Heart left ventricle (tissue), 16 donors: ENCODE data around the gene TRRAP. TPM values are rescaled to one million over a fixed set of nuclear protein-coding genes. Genes with fewer than 3 reads are reported as not detected.

Experiments
- ATAC-seq, 4 donors: fragments of 200-7000 bp; cut with Tn5 transposase; one replicate each; pipeline ENCODE4 v1.9.1; 2020 to 2022; ENCODE audit warnings: moderate library complexity in 4 of 4, mild to moderate bottlenecking in 3 of 4, moderate number of reproducible peaks in 1 of 4
- DNase-seq, 5 donors: peaks; one replicate each; pipeline ENCODE4 v3.0.0-alpha.2; 2020
- H3K27ac ChIP-seq, 12 donors: fragments of 200-600 bp; sonication (generic) in 4 of 12; one replicate each; pipeline versions ENCODE4 v1.5.0 to v1.8.0; 2016 to 2022; ENCODE audit warnings: mild to moderate bottlenecking in 2 of 12
- H3K27me3 ChIP-seq, 9 donors: fragments of 200-600 bp; sonication (generic) in 2 of 9; one replicate each; pipeline versions ENCODE4 v1.5.1 to v1.8.0; 2016 to 2022; ENCODE audit warnings: mild to moderate bottlenecking in 3 of 9
- H3K36me3 ChIP-seq, 9 donors: fragments of 200-600 bp; sonication (generic) in 2 of 9; one replicate each; pipeline versions ENCODE4 v1.5.0 to v1.8.0; 2018 to 2022; ENCODE audit warnings: mild to moderate bottlenecking in 2 of 9
- H3K4me1 ChIP-seq, 12 donors: fragments of 200-600 bp; sonication (generic) in 4 of 12; one replicate each; pipeline versions ENCODE4 v1.5.0 to v1.8.0; 2016 to 2022; ENCODE audit warnings: mild to moderate bottlenecking in 3 of 12
- H3K4me3 ChIP-seq, 12 donors: fragments of 200-600 bp; sonication (generic) in 4 of 12; one replicate each; pipeline versions ENCODE4 v1.5.0 to v1.8.0; 2017 to 2022; ENCODE audit warnings: mild to moderate bottlenecking in 9 of 12, moderate library complexity in 4 of 12
- H3K9me3 ChIP-seq, 12 donors: fragments of 200-600 bp; sonication (generic) in 4 of 12; one replicate each; pipeline versions ENCODE4 v1.5.0 to v1.8.0; 2016 to 2022; ENCODE audit warnings: mild to moderate bottlenecking in 1 of 12
- CTCF ChIP-seq, 12 donors: fragments of 200-600 bp; sonication (generic) in 4 of 12; IDR thresholded peaks; one replicate each; pipeline versions ENCODE4 v1.5.0 to v1.8.0; 2018 to 2022; ENCODE audit warnings: antibody characterized with exemption in 12 of 12, mild to moderate bottlenecking in 5 of 12
- POLR2A ChIP-seq, 2 donors: fragments of 450-650 bp; IDR thresholded peaks; one replicate each; pipeline ENCODE4 v1.6.1; 2017; ENCODE audit warnings: antibody characterized with exemption in 2 of 2, mild to moderate bottlenecking in 2 of 2, moderate library complexity in 2 of 2
- WGBS, 4 donors: extraction: QIAGEN DNeasy Blood & Tissue Kit in 2 of 4; methylation state at CpG; one replicate each; pipeline versions ENCODE4 v1.1.5 to v1.1.7; 2013 to 2018; 5-methylcytosine and 5-hydroxymethylcytosine counted together
- intact Hi-C, 10 donors: fragments of 100-400 bp; cut with DNase I; formaldehyde crosslinking; loops; one replicate each; pipeline versions ENCODE4 v1.11.1 to v1.14.2; 2022
- polyA plus RNA-seq, 2 donors: library from polyadenylated mRNA; stranded (reverse); fragments of 200-250 nt; gene quantifications; one replicate each; pipeline ENCODE4 v1.2.3, GENCODE V29; 2013
- total RNA-seq, 9 donors: library from RNA; depleted of rRNA in 2 of 9; stranded (reverse); fragments of >200 nt in 2 of 9; fragmentation: NEBNext Ultra II Directional in 3 of 9; extraction: Animal tissue kit (Norgen Biotek cat#: 25700) in 3 of 9; gene quantifications; one replicate each; pipeline versions ENCODE4 v1.1.0 to v1.2.4, GENCODE V29; 2016 to 2023
- donor health status: ischemic (EF 13 %, LVEDD 7.1; RV severe dilation, severe dysfunction).
- donor health status: healthy with polysubstance abuse.
- donor health status: DM: no; HTN: yes; CAD: no.
- donor health status: DM: no; HTN: no; CAD: no.
- donor health status: ischemic (EF 25% LVEDD 6.9; RV normal size, moderate dysfunction).
- donor health status: ischemic (EF 25% LVEDD 5.7; RV mildly dilated, moderate dysfunction).
- donor health status: healthy.
- donor health status: DM: yes; HTN: yes; CAD: no.
- donor health status: ischemic (EF 35%, LVEDD 5.7; RV mildly dilated, moderate dysfunction).
- donor health status: nonischemic (EF 11% LVEDD 7.7; RV severe dilation, severe dysfunction).
- donor health status: DM: yes; HTN: yes; CAD: no.
- donor health status: PGD.
- donor health status: ischemic (EF 29% LVEDD 5.4; RV normal size, mild dysfunction).
- donor health status: nonischemic (EF 23%, LVEDD 6.1; RV moderate dilation, normal function).

The TRRAP gene
- total and polyA plus RNA-seq, 11 donors, result 9.2 to 29.6 (median 21.6) TPM

- TF ChIP-seq POLR2A (IDR thresholded peaks at IDR 0.05), result no peak
- TF ChIP-seq CTCF (IDR thresholded peaks at IDR 0.05), result no peak
- H3K36me3 ChIP-seq, result peaks cover 8 to 100% (median 98%) of the 10 kb centered on the region in 9 donors
- no peaks in the 10 kb centered on the region for H3K4me1 ChIP-seq
- no peak overlapping the region for H3K27ac ChIP-seq
- WGBS, 4 donors, result 89 to 93% (median 93%) methylated on average over 16 to 23 of the region's 23 CpGs
- intact Hi-C loops, result no loop called here
- peaks cover 0 to 6% (median 0%) of the 10 kb centered on the region in 12 donors for H3K9me3 ChIP-seq
- ATAC-seq (no peak), DNase-seq (no peak)
- H3K4me3 ChIP-seq, result no peak overlapping the region
- no peaks in the 10 kb centered on the region for H3K27me3 ChIP-seq
Observed at GRCh38 chr7:98981701-98982100, 103.4 kb downstream of the TRRAP start.

GRCh38 chr7:98982686-98983085, 104.4 kb downstream of the TRRAP start:
- no peak for ATAC-seq
- TF ChIP-seq CTCF (IDR thresholded peaks at IDR 0.05) (no peak), POLR2A (IDR thresholded peaks at IDR 0.05) (no peak)
- Histone ChIP-seq H3K27me3 (no peaks in the 10 kb centered on the region), H3K4me1 (no peaks in the 10 kb centered on the region), H3K27ac (no peak overlapping the region), H3K4me3 (no peak overlapping the region), H3K9me3 (peaks cover 0 to 7% (median 0%) of the 10 kb centered on the region in 12 donors), H3K36me3 (peaks cover 2 to 100% (median 98%) of the 10 kb centered on the region in 9 donors)
- intact Hi-C loops, result no loop called here
- WGBS, 4 donors, result 90 to 93% (median 92%) methylated on average over 8 of the region's 8 CpGs
- peak in 1 of 5 donors; percentile 2 for DNase-seq

GRCh38 chr7:98984126-98984525, 105.8 kb downstream of the TRRAP start:
- Histone ChIP-seq H3K9me3 (peaks cover 0 to 7% (median 0%) of the 10 kb centered on the region in 12 donors), H3K36me3 (peaks cover 2 to 100% (median 98%) of the 10 kb centered on the region in 9 donors), H3K27ac (no peak overlapping the region), H3K27me3 (no peaks in the 10 kb centered on the region), H3K4me1 (no peaks in the 10 kb centered on the region), H3K4me3 (no peak overlapping the region)
- ATAC-seq (no peak), DNase-seq (peak in 1 of 5 donors; percentile 4)
- WGBS, 4 donors, result 86 to 91% (median 87%) methylated on average over 11 of the region's 11 CpGs
- intact Hi-C loops, result no loop called here
- TF ChIP-seq POLR2A (IDR thresholded peaks at IDR 0.05) (no peak), CTCF (IDR thresholded peaks at IDR 0.05) (no peak)

GRCh38 chr7:98985406-98985805, 107.1 kb downstream of the TRRAP start:
- Histone ChIP-seq H3K9me3 (peaks cover 0 to 7% (median 0%) of the 10 kb centered on the region in 12 donors), H3K4me1 (no peaks in the 10 kb centered on the region), H3K4me3 (no peak overlapping the region), H3K27ac (no peak overlapping the region), H3K27me3 (no peaks in the 10 kb centered on the region), H3K36me3 (peaks cover 2 to 100% (median 98%) of the 10 kb centered on the region in 9 donors)
- TF ChIP-seq POLR2A (IDR thresholded peaks at IDR 0.05) (no peak), CTCF (IDR thresholded peaks at IDR 0.05) (no peak)
- 65 to 88% (median 74%) methylated on average over 4 of the region's 4 CpGs for WGBS, 4 donors
- no peak for ATAC-seq
- peak in 1 of 5 donors; percentile 0 for DNase-seq
- intact Hi-C loops, result no loop called here
